H54 (cell line): Measurements from ENCODE around the gene HMGXB3.
"Not testable (repeated sequence)": the region's sequence is repeated elsewhere in the genome, so short reads cannot be mapped to it uniquely, and the experiment has no call there.

ENCODE experiments used
- DNase-seq: peaks from one replicate; pipeline ENCODE4 v3.0.0; 2011; ENCODE audit warnings: low spot score, mixed read lengths; ENCODE audit not compliant: insufficient read length
- FAIRE-seq: peaks from 3 replicates; lab custom pipeline; 2011; peaks lifted over from hg19 to GRCh38; lab: Jason Lieb, UNC
- POLR2A ChIP-seq: IDR thresholded peaks from 2 replicates; pipeline ENCODE4 v1.6.1; 2011; ENCODE audit warnings: low read depth, mild to moderate bottlenecking, low read length

The HMGXB3 gene

DNA sequence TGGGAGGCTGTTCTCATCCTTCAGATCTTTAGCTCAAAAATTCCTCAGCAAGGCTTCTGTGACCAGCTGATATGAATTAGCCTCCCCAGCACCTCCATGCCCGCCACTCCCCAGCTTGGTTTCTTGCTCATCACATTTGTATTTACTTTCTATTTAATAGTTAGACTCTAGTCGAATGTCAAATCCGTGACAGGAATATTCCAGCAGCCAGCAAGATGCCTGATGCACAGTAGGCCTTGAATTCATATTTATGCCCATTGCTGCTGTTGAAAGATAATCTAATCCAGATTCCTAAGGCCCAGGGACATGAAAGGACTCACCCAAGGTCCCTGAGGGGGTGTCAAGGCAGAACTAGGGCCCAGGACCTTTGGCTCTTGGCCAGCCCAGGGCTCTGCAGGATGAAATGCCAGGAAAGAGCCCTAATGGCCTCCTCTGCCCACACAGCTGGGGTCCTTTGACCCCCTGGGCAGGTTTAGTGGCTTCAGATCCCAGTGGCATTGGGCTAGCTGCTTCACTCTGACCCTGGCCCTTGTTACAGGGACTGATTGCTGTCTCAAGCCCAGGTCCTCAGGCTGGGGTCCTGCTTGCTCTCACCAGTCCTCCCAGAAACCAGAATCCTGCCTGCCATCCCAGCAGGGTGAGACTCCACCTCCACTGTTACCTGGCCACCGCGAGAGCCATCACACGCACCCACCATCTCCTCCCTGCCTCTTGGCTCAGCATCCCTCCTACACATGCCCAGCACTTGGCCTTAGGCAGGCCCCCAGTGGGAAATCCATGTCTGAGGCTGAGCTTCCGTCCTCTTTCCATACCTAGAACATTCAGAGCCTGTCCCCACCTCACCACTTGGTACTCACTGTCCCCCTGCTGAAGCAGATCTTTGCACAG, 78.5 kb downstream of the HMGXB3 start:
- no peak for DNase-seq
- no peak for FAIRE-seq
- no peak for TF ChIP-seq POLR2A

DNA sequence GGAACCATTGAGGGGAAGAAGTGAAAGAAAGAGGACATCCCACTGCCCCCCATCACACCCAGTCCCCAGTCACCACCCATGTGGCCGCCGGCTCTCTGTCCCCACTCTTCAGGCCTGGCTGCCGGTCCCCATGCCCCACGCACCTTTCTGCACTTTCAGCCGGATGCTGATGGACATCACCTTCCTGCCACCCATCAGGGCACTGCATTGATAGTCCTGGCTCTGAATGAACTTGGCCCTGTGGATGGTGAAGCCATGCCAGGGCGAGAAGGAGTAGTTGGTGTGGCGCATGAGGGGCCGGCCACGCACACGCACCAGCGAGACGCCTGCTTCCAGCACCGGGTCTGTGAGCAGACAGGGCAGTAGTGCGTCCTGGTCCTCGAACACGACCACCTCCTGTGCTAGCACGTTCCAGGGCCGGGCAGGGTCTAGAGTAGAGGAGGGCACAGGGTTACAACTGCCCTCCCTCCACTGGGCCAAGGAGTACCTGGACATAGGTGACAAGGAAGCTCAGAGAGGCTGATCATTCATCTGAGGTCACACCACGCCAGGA, 79.4 kb downstream of the HMGXB3 start:
- no peak for TF ChIP-seq POLR2A
- DNase-seq (no peak), FAIRE-seq (no peak)

DNA sequence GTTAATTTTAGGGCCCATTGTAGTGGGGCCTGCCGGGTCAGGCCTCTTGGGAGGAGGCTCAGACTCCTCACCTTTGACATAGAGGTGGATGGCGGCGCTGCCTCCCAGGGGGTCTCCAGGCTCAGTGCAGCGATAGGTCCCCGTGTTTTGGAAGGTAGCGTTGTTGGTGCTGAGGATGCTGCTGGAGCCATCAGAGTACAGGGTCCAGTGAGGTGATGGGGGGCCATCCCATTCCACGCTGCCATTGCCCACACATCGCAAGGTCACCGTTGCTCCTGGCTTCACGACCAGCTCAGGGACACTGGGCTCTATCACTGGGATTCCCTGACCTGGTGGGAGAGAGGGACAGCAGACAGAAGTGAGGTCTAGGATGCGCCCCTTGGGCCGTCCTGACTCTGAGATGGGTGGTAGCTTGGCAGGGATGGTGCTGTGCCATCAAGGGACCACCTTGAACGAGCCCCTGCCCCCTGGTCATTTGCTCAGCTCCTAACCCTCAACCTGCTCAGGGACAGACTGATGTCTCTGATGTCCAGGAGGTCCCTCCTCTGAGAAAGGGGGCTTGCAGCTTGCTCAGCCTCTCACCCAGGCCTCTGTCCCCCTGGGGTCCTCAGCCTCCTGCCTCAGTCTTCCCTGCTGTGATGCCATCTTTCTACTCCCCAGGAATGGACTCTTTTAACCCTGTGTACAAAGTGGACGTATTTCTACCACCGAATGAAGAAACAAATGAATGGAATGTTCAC, 80.3 kb downstream of the HMGXB3 start:
- TF ChIP-seq POLR2A: no peak
- FAIRE-seq: no peak
- DNase-seq: no peak

DNA sequence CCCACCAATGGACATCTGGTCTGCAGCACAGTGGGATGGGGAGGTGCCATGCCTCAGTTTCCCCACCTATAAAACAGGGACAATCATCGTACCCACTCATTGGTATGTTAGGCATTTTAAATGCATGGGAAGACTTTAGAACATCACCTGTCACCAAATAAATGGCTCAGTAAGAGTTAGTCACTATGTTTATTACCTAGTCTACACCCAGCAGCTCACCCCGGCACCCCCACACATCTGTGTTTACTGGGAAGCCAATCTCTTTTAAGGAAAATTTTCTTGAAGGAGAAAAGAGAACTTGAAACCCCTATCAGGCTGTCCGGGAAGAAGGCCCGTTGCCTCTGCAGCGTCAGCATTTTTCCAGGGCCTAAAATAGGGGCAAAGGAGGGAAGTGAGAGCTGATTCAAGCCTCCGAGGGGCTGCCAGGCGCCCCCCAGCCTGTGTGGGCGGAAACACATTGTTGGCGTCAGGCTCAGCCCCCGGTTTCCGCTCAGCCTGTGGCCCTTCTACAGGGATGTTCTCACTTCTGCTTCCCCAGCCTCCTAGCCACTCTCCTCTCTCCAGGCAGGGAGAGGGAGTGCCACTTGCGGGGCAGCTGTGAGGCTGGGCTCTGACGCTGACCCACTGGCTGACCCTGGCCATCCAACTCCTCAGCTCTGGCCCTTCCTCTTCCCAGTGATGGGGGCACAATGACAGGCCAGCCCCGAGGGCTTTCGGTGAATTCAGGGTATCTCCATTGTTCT, 81.2 kb downstream of the HMGXB3 start:
- TF ChIP-seq POLR2A: no peak
- DNase-seq (no peak), FAIRE-seq (no peak)

DNA sequence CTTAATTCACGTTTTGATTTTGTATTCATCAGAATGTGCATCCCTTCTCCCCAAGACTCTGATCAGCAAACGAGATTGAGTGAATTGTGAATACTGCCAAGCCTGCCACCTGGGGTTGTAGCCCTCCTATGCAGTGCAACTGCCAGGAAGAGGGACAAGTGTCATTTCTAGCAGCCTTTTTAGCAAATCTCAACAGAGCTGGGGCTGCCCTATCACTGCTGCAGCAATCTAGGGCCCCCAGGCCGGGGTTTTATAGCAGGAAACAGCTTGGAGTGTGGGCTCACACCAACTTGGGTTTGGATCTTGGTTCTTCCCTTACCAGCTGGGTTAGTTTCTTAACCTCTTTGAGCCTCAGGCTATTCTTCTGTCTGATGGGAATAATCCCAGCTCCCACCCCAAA, 81.8 kb downstream of the HMGXB3 start:
- no peak for DNase-seq
- no peak for FAIRE-seq
- no peak for TF ChIP-seq POLR2A

DNA sequence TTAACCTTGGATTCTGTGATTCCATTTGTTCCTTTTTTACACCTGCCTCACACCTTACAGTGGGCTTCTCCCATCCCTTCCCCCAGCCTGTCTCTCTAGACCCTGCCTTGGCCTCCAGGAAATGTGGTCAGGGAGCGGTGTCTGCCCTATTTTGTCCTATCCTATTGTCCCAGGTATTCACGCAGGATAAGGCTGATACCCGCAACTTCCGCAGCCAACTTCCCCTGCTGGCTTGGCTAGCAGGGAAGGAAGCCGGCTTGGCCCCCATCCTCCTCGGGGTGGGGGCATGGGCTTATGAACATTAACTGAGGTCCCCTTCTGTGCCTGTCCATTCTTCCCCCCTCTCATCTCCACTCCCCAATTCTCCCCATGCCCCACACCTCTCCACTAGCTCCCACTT, 82.3 kb downstream of the HMGXB3 start:
- DNase-seq (no peak), FAIRE-seq (no peak)
- no peak for TF ChIP-seq POLR2A

DNA sequence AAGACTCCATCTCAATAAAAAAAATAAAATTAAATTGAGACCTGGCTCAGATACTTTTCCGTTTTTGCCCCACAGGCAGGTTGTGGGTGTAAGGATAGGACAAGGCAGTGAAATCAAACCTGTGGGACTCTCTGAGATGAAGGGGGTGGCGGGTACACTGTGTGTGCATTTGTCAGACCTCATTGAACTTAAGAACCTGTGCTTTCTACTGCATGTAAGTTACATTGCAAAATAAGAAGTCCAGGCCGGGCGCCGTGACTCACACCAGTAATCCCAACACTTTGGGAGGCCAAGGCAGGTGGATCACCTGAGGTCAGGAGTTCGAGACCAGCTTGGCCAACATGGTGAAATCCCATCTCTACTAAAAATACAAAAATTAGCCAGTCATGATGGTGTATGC, 84.2 kb downstream of the HMGXB3 start:
- DNase-seq, FAIRE-seq: not testable (repeated sequence)

DNA sequence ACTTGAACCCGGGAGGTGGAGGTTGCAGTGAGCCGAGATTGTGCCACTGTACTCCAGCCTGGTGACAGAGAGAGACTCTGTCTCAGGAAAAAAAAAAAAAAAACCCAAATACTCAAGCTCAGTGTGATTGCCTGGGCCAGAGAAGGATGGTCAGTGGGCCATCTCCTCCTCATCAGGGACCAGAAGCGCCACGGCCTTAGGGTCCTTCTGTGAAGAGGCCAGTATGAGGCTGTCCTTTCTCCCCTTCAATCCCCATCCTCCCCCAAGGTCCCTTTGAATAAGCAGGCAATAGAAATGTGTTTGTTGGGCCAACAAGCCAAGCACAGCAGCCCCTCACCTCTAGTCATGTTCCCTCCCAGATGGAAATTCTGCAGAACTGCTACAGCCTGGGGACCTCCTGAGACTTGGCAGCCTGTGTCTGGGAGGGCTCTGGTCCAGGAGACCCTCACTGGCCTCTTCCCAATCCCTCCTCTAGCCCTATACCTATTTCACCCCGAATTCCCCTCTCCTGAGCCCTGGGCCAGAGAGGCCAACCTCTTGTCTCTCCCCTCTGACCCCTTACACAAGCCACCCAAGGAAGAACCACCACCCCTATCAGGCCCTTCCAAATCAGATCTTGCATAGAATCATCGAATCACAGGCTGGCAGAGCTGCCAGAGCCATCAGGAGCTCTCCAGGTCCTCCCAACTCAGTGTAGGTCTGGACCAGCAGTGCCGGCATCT, 84.8 kb downstream of the HMGXB3 start:
- no peak for TF ChIP-seq POLR2A
- DNase-seq: no peak
- FAIRE-seq: no peak

DNA sequence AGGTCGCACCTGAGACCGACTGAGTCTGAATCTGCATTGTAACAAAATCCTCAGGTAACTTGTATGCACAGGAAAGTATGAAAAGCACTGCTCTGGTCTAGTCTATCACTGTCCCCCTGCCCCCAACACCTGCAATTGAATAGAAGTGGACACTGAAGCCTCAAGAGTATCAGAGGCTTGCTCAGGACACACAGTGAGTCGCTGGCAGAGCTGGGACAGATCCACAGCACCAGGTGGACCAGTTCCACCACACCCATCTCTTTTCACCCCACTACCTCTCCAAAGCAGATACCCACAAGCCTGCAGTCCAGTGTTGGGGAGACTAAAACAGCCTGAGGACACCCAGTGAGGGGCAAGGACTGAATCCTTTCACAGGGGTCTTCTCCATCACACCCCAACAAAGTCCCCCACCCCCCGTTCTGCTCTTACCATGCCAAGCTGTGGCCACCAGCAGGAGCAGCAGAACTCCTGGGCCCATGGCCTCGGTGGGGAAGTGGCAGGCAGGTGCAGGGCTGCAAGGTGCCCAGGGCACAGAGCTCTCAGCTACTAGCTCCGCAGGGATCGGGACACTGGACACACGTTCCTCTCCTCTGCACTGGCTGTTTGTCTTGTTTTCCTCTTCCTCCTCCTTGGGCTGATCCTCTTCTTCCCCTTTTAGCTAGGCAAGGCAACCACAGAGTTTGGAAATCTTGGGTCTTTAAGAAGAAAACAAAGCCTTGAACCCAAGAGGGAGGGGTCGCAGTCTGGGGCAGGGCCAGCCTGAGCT, 85.6 kb downstream of the HMGXB3 start, which contains the start of gene CSF1R:
TSS of gene CSF1R (minus strand) at position 605 of the 766 bp plus-strand sequence. CDS start at position 478, 127 bp downstream.
- DNase-seq: no peak
- FAIRE-seq: no peak
- no peak for TF ChIP-seq POLR2A

DNA sequence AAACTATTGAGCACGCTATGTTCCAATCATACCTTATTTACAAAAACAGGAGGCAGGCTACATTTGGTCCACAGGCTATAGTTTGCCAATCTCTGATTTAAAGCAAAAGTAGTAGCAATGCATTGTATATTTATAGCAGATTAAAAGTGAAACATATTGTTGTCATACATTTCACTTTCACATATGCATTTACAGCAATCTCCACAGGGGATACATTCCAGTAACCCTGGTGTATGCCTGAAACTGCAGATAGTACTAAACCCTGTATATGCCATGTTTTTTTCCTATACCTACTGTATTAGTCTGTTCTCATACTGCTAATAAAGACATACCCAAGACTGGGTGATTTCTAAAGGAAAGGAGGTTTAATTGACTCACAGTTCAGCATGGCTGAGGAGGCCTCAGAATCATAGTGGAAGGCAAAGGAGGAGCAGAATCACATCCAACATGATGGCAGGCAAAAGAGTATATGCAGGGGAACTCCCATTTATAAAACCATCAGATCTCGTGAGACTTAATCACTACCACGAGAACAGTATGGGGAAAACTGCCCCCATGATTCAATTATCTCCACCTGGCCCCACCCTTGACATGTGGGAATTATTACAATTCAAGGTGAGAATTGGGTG, 91.7 kb downstream of the HMGXB3 start:
- FAIRE-seq (no peak), DNase-seq (no peak)
- TF ChIP-seq POLR2A: no peak

DNA sequence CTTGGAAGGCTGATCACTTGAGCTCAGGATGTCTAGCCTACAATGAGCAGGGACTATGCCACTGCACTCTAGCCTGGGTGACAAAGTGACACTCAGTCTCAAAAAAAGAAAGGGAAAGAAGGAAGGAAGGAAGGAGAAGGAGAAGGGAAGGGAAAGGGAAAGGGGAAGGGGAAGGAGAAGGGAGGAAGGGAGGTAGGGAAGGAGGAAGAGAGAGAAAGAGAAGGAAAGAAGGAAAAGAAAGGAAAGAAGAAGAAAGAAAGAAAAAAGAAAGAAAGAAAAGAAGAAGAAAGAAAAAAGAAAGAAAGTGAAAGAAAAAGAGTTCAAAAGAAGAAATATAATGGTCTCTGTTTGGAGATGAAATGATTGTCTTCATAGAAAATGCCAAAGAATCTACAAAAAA, 96.6 kb downstream of the HMGXB3 start:
- FAIRE-seq (no peak), DNase-seq (no peak)
- TF ChIP-seq POLR2A: no peak

DNA sequence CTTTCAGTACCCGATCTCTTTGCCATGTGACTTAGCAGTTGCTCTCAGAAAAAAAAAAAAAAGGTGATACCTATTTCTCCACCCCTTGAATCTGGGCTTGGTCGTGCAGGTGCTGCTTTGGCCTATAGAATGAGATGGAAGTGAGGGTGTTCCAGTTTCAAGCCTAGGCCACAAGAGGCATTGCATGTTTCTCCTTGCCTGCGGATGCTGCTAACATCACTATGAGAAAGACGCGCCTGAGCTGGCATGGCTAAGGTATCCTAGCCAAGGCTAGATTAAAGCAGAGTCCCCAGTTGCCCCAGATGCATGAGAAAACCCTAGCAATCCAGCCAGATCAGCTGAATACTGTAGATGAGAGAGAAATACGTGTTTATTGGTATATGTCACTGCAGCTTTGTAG, 100.5 kb downstream of the HMGXB3 start:
- TF ChIP-seq POLR2A: no peak
- no peak for FAIRE-seq
- DNase-seq: no peak
